Memory B cell (primary cell): Measurements from ENCODE around the gene CALD1.
A peak's percentile ranks its signal among the peaks of the same experiment; 100 is the strongest.

ENCODE experiments used
- ATAC-seq: fragments of 150-1000 bp; cut with Tn5 transposase; 2 replicates; pipeline ENCODE4 v1.10.0; 2021; ENCODE audit warnings: low read depth, mild to moderate bottlenecking, moderate library complexity
- DNase-seq, 2 donors: peaks; one replicate each; pipeline ENCODE4 v3.0.0; 2022; ENCODE audit warnings: low spot score in 2 of 2
- H3K27ac Mint-ChIP-seq: one replicate; pipeline ENCODE4 v1.8.0; 2022; ENCODE audit warnings: mild to moderate bottlenecking, moderate library complexity, mixed read lengths
- H3K27me3 Mint-ChIP-seq: one replicate; pipeline ENCODE4 v1.8.0; 2022; ENCODE audit warnings: mixed read lengths
- H3K36me3 Mint-ChIP-seq: one replicate; pipeline ENCODE4 v1.8.0; 2022; ENCODE audit warnings: mild to moderate bottlenecking, mixed read lengths
- H3K4me1 Mint-ChIP-seq: one replicate; pipeline ENCODE4 v1.8.0; 2022; ENCODE audit warnings: mixed read lengths
- H3K4me3 Mint-ChIP-seq: one replicate; pipeline ENCODE4 v1.8.0; 2022; ENCODE audit warnings: mild to moderate bottlenecking, moderate library complexity, mixed read lengths
- H3K9me3 Mint-ChIP-seq: one replicate; pipeline ENCODE4 v1.8.0; 2022; ENCODE audit warnings: mixed read lengths

CALD1 gene

GRCh38 chr7:134922720-134923704 lies 143.6 kb downstream of the CALD1 start:
- DNase-seq (no peak), ATAC-seq (no peak)
- no peaks in the 10 kb centered on the region for H3K4me1 Mint-ChIP-seq
- no peak overlapping the region for H3K27ac Mint-ChIP-seq
- H3K9me3 Mint-ChIP-seq = no peaks in the 10 kb centered on the region
- no peak overlapping the region for H3K4me3 Mint-ChIP-seq
- H3K36me3 Mint-ChIP-seq = no peaks in the 10 kb centered on the region
- no peaks in the 10 kb centered on the region for H3K27me3 Mint-ChIP-seq

DNA sequence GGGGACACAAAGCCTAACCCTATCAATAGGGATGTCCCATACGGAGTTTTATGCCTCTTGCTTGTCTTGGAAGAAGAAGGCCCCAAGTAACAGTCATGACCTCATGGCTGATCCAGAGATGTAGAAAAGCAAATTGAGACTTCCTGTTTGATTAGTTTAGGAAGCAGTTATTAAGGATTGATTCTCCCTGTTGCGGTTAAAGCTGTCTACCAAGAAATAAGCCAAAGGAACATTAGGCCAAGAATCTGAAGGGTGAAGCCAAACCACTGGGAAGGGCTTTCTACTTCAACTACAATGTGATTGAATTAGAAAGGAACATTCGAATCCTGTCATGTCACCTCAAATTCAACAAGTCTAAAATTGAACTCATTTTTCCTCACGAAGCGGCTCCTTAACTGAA lies 146.3 kb downstream of the CALD1 start:
- Mint-ChIP-seq H3K27ac (no peak overlapping the region), H3K9me3 (no peaks in the 10 kb centered on the region), H3K4me1 (no peaks in the 10 kb centered on the region), H3K4me3 (no peak overlapping the region), H3K27me3 (no peaks in the 10 kb centered on the region), H3K36me3 (no peaks in the 10 kb centered on the region)
- ATAC-seq (no peak), DNase-seq (no peak)

DNA sequence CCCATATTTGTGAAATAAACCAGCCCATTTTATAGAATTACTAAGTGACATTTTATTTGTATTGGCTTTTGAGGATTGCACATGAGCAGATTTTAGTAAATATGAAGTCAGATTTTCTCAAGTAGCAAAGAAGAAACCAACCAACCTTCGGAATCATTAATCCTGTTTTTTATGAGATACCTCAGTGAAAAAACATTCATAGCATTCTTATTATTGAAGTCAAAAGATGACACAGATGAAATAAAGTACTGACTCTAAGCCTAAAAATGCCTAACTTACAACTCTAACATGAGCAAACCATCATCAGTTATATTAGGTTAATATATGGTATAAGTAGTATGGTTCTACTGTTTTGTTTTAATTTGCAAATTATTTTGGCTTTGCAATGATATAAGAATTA lies 147.0 kb downstream of the CALD1 start:
- ATAC-seq (no peak), DNase-seq (no peak)
- H3K36me3 Mint-ChIP-seq = no peaks in the 10 kb centered on the region
- no peak overlapping the region for H3K27ac Mint-ChIP-seq
- no peaks in the 10 kb centered on the region for H3K4me1 Mint-ChIP-seq
- H3K27me3 Mint-ChIP-seq = no peaks in the 10 kb centered on the region
- H3K4me3 Mint-ChIP-seq = no peak overlapping the region
- no peaks in the 10 kb centered on the region for H3K9me3 Mint-ChIP-seq

GRCh38 chr7:134927076-134927475 lies 147.6 kb downstream of the CALD1 start:
- ATAC-seq = no peak
- H3K27me3 Mint-ChIP-seq = no peaks in the 10 kb centered on the region
- H3K4me1 Mint-ChIP-seq = peaks cover 3% of the 10 kb centered on the region
- no peak overlapping the region for H3K4me3 Mint-ChIP-seq
- H3K36me3 Mint-ChIP-seq = no peaks in the 10 kb centered on the region
- no peak for DNase-seq
- H3K27ac Mint-ChIP-seq = no peak overlapping the region
- H3K9me3 Mint-ChIP-seq = no peaks in the 10 kb centered on the region

DNA sequence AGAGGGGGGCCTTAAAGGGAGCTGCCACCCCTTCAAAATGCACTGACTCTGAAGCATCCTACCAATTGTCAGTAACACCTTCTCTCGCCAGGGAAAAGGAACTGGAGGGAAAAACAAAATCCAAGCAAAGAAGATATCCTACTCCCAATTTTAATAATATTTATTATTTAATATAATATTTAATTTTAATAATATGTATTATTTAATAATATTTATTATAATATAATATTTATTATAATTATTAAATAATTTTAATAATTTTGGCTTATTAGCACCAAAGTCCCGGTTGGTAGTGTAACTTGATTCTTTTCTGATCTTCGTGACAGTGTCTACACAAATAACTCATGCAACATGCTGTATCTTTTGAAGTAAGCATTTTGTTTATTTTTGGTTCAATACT lies 148.3 kb downstream of the CALD1 start:
- H3K36me3 Mint-ChIP-seq = no peaks in the 10 kb centered on the region
- no peaks in the 10 kb centered on the region for H3K9me3 Mint-ChIP-seq
- no peak overlapping the region for H3K27ac Mint-ChIP-seq
- no peak overlapping the region for H3K4me3 Mint-ChIP-seq
- H3K4me1 Mint-ChIP-seq = peaks cover 7% of the 10 kb centered on the region
- DNase-seq = no peak
- ATAC-seq = no peak
- H3K27me3 Mint-ChIP-seq = no peaks in the 10 kb centered on the region

GRCh38 chr7:134928554-134928953 lies 149.1 kb downstream of the CALD1 start:
- ATAC-seq (no peak), DNase-seq (no peak)
- no peak overlapping the region for H3K4me3 Mint-ChIP-seq
- H3K27me3 Mint-ChIP-seq = no peaks in the 10 kb centered on the region
- peaks cover 4% of the 10 kb centered on the region for H3K9me3 Mint-ChIP-seq
- H3K36me3 Mint-ChIP-seq = peaks cover 1% of the 10 kb centered on the region
- H3K27ac Mint-ChIP-seq = no peak overlapping the region
- H3K4me1 Mint-ChIP-seq = peaks cover 15% of the 10 kb centered on the region

GRCh38 chr7:134931487-134931886 lies 152.1 kb downstream of the CALD1 start:
- H3K9me3 Mint-ChIP-seq = peaks cover 6% of the 10 kb centered on the region
- H3K27ac Mint-ChIP-seq = no peak overlapping the region
- peaks cover 19% of the 10 kb centered on the region for H3K4me1 Mint-ChIP-seq
- DNase-seq (no peak), ATAC-seq (no peak)
- no peaks in the 10 kb centered on the region for H3K27me3 Mint-ChIP-seq
- peaks cover 1% of the 10 kb centered on the region for H3K36me3 Mint-ChIP-seq
- H3K4me3 Mint-ChIP-seq = no peak overlapping the region

DNA sequence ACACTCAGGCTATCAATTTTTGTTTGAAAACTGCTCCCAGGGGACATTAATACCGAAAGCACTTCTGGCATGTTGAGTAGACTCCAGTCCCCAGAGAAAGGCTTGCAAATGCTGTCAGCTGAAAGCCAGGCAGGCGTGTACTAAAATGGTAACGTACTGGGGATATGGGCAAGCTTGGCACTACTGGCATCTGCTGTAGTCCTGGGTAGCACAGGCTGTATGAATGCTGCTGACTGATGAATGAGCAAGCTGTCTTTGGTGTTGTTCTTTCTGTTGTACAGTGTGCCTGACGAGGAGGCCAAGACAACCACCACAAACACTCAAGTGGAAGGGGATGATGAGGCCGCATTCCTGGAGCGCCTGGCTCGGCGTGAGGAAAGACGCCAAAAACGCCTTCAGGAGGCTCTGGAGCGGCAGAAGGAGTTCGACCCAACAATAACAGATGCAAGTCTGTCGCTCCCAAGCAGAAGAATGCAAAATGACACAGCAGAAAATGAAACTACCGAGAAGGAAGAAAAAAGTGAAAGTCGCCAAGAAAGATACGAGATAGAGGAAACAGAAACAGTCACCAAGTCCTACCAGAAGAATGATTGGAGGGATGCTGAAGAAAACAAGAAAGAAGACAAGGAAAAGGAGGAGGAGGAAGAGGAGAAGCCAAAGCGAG lies 153.4 kb downstream of the CALD1 start:
- DNase-seq (no peak), ATAC-seq (peak; percentile 88)
- peak overlapping the region; percentile 84 for H3K27ac Mint-ChIP-seq

DNA sequence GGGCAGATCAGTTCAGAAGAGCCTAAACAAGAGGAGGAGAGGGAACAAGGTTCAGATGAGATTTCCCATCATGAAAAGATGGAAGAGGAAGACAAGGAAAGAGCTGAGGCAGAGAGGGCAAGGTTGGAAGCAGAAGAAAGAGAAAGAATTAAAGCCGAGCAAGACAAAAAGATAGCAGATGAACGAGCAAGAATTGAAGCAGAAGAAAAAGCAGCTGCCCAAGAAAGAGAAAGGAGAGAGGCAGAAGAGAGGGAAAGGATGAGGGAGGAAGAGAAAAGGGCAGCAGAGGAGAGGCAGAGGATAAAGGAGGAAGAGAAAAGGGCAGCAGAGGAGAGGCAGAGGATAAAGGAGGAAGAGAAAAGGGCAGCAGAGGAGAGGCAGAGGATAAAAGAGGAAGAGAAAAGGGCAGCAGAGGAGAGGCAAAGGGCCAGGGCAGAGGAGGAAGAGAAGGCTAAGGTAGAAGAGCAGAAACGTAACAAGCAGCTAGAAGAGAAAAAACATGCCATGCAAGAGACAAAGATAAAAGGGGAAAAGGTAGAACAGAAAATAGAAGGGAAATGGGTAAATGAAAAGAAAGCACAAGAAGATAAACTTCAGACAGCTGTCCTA lies 154.1 kb downstream of the CALD1 start:
- peak overlapping the region; percentile 84 for H3K4me3 Mint-ChIP-seq
- no peaks in the 10 kb centered on the region for H3K27me3 Mint-ChIP-seq
- ATAC-seq (no peak), DNase-seq (no peak)
- H3K4me1 Mint-ChIP-seq = peaks cover 19% of the 10 kb centered on the region
- H3K36me3 Mint-ChIP-seq = peaks cover 1% of the 10 kb centered on the region
- H3K27ac Mint-ChIP-seq = peak overlapping the region; percentile 84
- peaks cover 6% of the 10 kb centered on the region for H3K9me3 Mint-ChIP-seq

More for the DNA sequence above, 153.4 kb downstream of the CALD1 start:
- Mint-ChIP-seq H3K4me1 (peaks cover 19% of the 10 kb centered on the region), H3K9me3 (peaks cover 6% of the 10 kb centered on the region), H3K27me3 (no peaks in the 10 kb centered on the region), H3K4me3 (peak overlapping the region; percentile 84), H3K36me3 (peaks cover 1% of the 10 kb centered on the region)

DNA sequence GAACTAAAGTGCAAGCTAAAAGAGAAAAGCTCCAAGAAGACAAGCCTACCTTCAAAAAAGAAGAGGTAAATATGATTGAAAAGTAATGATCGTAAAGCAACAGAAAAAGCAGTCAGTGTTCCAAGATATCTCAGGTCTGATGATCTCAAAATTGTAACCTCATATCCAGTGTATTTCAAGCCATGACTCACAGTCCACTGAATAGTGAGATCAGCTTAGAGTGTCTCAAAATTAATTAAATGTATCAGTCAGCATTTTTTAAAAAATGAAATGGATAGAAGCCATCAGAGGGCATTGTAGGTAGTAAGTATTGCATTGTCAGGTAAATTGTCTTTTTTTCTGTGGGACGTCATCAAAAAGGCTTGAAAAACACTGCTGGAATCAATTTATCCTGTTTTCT lies 156.3 kb downstream of the CALD1 start:
- DNase-seq = no peak
- no peaks in the 10 kb centered on the region for H3K27me3 Mint-ChIP-seq
- no peak overlapping the region for H3K4me3 Mint-ChIP-seq
- ATAC-seq = no peak
- peaks cover 1% of the 10 kb centered on the region for H3K36me3 Mint-ChIP-seq
- H3K9me3 Mint-ChIP-seq = peaks cover 6% of the 10 kb centered on the region
- H3K4me1 Mint-ChIP-seq = peaks cover 19% of the 10 kb centered on the region
- no peak overlapping the region for H3K27ac Mint-ChIP-seq

DNA sequence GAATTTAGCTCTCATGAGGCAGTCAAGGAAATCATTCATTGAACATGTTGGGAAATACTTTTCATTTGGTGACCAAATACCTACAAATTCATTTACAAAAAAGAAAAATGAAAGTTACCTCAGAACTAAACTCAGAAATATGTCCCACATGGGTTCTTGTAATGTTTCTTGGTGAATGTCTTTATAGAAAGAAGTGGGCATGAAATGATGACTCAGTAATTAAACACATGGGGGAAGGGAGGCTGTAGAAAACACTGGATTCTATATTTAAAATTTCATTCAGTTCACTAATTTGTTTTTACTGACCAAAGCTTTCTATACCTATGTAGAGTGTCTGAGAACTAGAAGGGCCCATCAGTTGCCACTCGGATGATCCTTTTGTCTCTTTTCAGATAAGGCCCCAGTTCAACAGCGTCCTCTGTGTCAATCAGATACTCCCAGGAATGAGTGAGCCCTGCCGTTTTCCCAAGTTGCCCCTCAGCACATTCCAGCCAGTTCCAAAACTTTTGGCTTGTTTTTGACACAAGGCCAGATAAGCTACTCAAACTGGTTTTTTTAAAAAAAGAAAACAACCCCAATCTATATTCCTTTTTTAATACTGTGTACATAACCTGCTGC lies 157.6 kb downstream of the CALD1 start:
- H3K4me3 Mint-ChIP-seq = no peak overlapping the region
- peaks cover 1% of the 10 kb centered on the region for H3K36me3 Mint-ChIP-seq
- no peak overlapping the region for H3K27ac Mint-ChIP-seq
- ATAC-seq (no peak), DNase-seq (no peak)
- H3K4me1 Mint-ChIP-seq = peaks cover 17% of the 10 kb centered on the region
- H3K9me3 Mint-ChIP-seq = peaks cover 6% of the 10 kb centered on the region
- peaks cover 1% of the 10 kb centered on the region for H3K27me3 Mint-ChIP-seq

DNA sequence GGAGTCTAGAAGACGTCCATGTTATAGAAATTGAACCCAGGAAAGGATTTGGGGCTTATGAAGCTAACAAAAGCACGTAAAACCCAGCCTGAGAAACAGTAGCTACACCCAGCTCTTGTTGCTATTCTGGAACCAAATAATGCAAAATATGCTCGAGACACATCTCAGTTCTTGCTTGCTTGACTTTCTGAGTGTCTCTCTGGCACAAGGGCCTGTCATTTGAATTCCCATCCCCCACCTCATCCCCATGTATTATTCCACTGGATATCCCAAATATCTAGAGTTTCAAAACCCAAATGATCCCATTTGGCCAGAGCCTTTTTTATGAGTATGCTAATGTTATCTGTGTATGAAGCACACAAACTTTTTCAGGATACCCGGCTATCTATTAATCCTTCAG lies 158.7 kb downstream of the CALD1 start:
- H3K27me3 Mint-ChIP-seq = peaks cover 1% of the 10 kb centered on the region
- H3K36me3 Mint-ChIP-seq = peaks cover under 1% of the 10 kb centered on the region
- DNase-seq (no peak), ATAC-seq (no peak)
- H3K4me1 Mint-ChIP-seq = peaks cover 8% of the 10 kb centered on the region
- H3K27ac Mint-ChIP-seq = no peak overlapping the region
- no peak overlapping the region for H3K4me3 Mint-ChIP-seq
- H3K9me3 Mint-ChIP-seq = peaks cover 4% of the 10 kb centered on the region

DNA sequence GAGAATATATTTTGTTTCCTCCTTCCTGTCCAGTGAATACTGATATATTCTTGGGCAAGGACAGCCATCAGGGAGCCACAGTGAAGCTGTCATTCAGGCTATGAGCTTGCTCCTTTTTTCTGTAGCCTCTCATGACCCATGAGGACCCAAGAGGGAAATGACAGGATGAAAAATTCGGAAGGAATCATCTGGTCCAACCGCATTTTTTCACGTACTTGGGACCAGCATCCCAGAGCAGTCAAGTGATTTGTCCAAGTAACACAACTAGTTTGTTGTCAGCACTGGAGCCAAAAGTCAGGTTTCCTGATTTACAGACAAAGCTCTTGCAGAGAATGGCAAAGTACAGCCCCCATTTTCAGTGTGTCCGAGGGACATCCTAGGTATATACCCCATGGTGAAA lies 159.7 kb downstream of the CALD1 start:
- ATAC-seq (no peak), DNase-seq (no peak)
- Mint-ChIP-seq H3K27ac (no peak overlapping the region), H3K4me1 (peaks cover 3% of the 10 kb centered on the region), H3K4me3 (no peak overlapping the region), H3K36me3 (no peaks in the 10 kb centered on the region), H3K9me3 (no peaks in the 10 kb centered on the region), H3K27me3 (peaks cover 1% of the 10 kb centered on the region)

DNA sequence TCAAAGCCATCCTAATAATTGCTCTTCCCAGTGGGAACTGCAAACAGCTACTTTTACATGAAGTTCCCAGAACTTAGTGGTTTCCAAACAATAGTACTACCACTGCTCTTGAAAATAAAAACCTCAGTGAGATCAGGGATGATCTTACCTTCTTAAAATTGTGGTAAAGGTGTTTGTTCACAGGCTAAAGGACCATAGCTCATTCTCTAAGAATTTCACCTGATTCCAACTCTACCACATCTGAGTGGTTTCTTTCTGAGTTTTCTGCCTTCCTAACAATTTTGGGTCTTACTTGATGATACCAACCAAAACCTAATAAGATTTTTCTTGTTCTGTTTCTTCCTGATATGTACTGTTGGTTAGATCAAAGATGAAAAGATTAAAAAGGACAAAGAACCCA lies 161.3 kb downstream of the CALD1 start:
- peaks cover 3% of the 10 kb centered on the region for H3K4me1 Mint-ChIP-seq
- no peak for ATAC-seq
- no peaks in the 10 kb centered on the region for H3K9me3 Mint-ChIP-seq
- H3K36me3 Mint-ChIP-seq = no peaks in the 10 kb centered on the region
- no peak overlapping the region for H3K27ac Mint-ChIP-seq
- H3K27me3 Mint-ChIP-seq = peaks cover 1% of the 10 kb centered on the region
- no peak overlapping the region for H3K4me3 Mint-ChIP-seq
- DNase-seq = no peak
